ENCODE data around the gene SPPL2B. TPM values are rescaled to one million over a fixed set of nuclear protein-coding genes. Genes with fewer than 3 reads are reported as not detected.
A peak's percentile ranks its signal among the peaks of the same experiment; 100 is the strongest.

The SPPL2B gene
- total and polyA plus RNA-seq, 2 experiments from 2014 or later, result 23.5 to 51.0 TPM

DNA sequence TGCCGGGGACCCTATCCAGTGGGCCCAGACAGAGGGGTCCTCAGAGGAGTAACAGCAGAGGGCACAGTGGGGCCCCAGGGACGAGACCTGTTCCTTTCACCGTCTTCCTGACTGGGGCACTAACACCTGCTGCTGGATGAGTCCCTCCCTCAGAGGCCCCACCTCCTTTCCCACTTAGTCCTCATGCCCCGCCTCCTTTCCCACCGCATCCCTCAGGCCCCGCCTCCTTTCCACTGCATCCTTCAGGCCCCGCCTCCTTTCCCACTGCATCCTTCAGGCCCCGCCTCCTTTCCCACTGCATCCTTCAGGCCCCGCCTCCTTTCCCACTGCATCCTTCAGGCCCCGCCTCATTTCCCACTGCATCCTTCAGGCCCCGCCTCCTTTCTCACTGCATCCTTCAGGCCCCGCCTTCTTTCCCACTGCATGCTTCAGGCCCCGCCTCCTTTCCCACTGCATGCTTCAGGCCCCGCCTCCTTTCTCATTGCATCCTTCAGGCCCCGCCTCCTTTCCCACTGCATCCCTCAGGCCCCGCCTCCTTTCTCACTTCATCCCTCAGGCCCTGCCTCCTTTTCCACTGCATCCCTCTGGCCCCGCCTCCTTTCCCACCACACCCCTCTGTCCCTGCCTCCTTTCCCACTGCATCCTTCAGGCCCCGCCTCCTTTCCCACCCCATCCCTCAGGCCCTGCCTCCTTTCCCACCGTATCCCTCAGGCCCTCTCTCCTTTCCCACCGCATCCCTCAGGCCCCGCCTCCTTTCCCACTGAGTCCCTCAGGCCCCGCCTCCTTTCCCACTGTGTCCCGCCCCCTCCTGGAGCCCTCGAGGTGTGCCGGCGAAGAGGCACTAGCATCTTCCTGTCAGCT, 6.7 kb downstream of the SPPL2B start (continued):
- TF ChIP-seq, protein P1, sequence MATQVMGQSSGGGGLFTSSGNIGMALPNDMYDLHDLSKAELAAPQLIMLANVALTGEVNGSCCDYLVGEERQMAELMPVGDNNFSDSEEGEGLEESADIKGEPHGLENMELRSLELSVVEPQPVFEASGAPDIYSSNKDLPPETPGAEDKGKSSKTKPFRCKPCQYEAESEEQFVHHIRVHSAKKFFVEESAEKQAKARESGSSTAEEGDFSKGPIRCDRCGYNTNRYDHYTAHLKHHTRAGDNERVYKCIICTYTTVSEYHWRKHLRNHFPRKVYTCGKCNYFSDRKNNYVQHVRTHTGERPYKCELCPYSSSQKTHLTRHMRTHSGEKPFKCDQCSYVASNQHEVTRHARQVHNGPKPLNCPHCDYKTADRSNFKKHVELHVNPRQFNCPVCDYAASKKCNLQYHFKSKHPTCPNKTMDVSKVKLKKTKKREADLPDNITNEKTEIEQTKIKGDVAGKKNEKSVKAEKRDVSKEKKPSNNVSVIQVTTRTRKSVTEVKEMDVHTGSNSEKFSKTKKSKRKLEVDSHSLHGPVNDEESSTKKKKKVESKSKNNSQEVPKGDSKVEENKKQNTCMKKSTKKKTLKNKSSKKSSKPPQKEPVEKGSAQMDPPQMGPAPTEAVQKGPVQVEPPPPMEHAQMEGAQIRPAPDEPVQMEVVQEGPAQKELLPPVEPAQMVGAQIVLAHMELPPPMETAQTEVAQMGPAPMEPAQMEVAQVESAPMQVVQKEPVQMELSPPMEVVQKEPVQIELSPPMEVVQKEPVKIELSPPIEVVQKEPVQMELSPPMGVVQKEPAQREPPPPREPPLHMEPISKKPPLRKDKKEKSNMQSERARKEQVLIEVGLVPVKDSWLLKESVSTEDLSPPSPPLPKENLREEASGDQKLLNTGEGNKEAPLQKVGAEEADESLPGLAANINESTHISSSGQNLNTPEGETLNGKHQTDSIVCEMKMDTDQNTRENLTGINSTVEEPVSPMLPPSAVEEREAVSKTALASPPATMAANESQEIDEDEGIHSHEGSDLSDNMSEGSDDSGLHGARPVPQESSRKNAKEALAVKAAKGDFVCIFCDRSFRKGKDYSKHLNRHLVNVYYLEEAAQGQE (IDR thresholded peaks at IDR 0.05; ENCODE audit: unreplicated experiment), result no peak
- TF ChIP-seq POLR2AphosphoS5 (IDR thresholded peaks at IDR 0.05; ENCODE audit: low read depth), result no peak
- no peak for TF ChIP-seq STAT1 (IDR thresholded peaks at IDR 0.05; ENCODE audit: unreplicated experiment)
- no peak for TF ChIP-seq EZH2 (IDR thresholded peaks at IDR 0.05; ENCODE audit: low read depth, unreplicated experiment)
- TF ChIP-seq NANOG (IDR thresholded peaks at IDR 0.05; ENCODE audit: borderline replicate concordance), result no peak
- no peak for TF ChIP-seq ZNF331 (CRISPR knock-in tag; IDR thresholded peaks at IDR 0.05; ENCODE audit: low read depth)
- TF ChIP-seq, protein P2, sequence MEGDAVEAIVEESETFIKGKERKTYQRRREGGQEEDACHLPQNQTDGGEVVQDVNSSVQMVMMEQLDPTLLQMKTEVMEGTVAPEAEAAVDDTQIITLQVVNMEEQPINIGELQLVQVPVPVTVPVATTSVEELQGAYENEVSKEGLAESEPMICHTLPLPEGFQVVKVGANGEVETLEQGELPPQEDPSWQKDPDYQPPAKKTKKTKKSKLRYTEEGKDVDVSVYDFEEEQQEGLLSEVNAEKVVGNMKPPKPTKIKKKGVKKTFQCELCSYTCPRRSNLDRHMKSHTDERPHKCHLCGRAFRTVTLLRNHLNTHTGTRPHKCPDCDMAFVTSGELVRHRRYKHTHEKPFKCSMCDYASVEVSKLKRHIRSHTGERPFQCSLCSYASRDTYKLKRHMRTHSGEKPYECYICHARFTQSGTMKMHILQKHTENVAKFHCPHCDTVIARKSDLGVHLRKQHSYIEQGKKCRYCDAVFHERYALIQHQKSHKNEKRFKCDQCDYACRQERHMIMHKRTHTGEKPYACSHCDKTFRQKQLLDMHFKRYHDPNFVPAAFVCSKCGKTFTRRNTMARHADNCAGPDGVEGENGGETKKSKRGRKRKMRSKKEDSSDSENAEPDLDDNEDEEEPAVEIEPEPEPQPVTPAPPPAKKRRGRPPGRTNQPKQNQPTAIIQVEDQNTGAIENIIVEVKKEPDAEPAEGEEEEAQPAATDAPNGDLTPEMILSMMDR (conservative IDR thresholded peaks at IDR 0.05; ENCODE audit: low read depth in 2 of 2), result no peak
- TF ChIP-seq, protein P3, sequence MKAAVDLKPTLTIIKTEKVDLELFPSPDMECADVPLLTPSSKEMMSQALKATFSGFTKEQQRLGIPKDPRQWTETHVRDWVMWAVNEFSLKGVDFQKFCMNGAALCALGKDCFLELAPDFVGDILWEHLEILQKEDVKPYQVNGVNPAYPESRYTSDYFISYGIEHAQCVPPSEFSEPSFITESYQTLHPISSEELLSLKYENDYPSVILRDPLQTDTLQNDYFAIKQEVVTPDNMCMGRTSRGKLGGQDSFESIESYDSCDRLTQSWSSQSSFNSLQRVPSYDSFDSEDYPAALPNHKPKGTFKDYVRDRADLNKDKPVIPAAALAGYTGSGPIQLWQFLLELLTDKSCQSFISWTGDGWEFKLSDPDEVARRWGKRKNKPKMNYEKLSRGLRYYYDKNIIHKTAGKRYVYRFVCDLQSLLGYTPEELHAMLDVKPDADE (IDR thresholded peaks at IDR 0.05), result no peak

DNA sequence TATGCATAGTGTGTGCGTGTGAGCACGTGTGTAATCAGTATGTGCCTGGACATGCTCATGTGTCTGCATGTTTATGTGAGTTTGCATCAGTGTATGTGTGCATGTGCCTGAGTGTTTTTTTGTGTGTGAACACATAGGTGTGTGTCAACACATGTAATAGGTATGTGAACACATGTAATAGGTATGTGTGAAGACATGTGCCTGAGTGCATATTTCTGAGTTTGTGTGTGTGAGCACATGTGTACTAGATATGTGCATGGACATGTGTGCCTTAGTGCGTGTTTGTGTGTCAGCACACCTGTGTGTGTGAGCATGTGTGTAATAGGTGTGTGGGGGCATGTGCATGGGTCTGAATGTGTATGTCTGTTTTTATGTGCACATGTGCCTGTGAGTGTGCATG, 7.4 kb downstream of the SPPL2B start:
- Histone ChIP-seq H3K4me1 (ENCODE audit: insufficient read depth) (peaks cover 10% of the 10 kb centered on the region), H4K20me1 (replicated peaks; ENCODE audit: insufficient read depth) (peaks cover 9% of the 10 kb centered on the region), H3K9me2 (ENCODE audit: insufficient read depth) (no peaks in the 10 kb centered on the region; the same call in 1 of the 2 replicates), H3K79me2 (replicated peaks; ENCODE audit: insufficient read depth) (peaks cover 40% of the 10 kb centered on the region), H3F3A (replicated peaks; ENCODE audit: low read depth) (peaks cover 24% of the 10 kb centered on the region), H2AFZ (no peak overlapping the region), H3K27me3 (ENCODE audit: insufficient read depth) (no peaks in the 10 kb centered on the region), H3K4me2 (no peak overlapping the region), H3K4me3 (no peak overlapping the region), H3K36me3 (ENCODE audit: insufficient read depth) (no peaks in the 10 kb centered on the region), H3K27ac (ENCODE audit: low read depth) (0 out of 2 replicates have a peak overlapping the region, but pooled peaks have one; percentile 39)
- Mint-ChIP-seq H3K4me1 (peaks cover 26% of the 10 kb centered on the region), H3K27ac (no peak overlapping the region; the same call in 1 of the 2 replicates), H3K4me3 (no peak overlapping the region), H3K9me3 (peaks cover 13% of the 10 kb centered on the region), H3K36me3 (ENCODE audit: low read depth) (peaks cover 24% of the 10 kb centered on the region), H3K27me3 (ENCODE audit: insufficient read depth, low read depth, poor library complexity) (peaks cover 14% of the 10 kb centered on the region)
- ATAC-seq (no peak), DNase-seq (ENCODE audit: low spot score) (no peak)
- TF ChIP-seq NANOG (IDR thresholded peaks at IDR 0.05; ENCODE audit: borderline replicate concordance) (no peak), STAT1 (IDR thresholded peaks at IDR 0.05; ENCODE audit: unreplicated experiment) (no peak)
- TF ChIP-seq, protein P2 (conservative IDR thresholded peaks at IDR 0.05; ENCODE audit: low read depth in 2 of 2), result no peak
